Rectal smooth muscle tissue (tissue), 1 donor: ENCODE data around the gene KLHL12.

ENCODE experiments used
- H3K27ac ChIP-seq: one replicate; pipeline ENCODE4 v1.7.0; 2013; ENCODE audit warnings: low read depth, low read length, inconsistent platforms
- H3K27me3 ChIP-seq: one replicate; pipeline ENCODE4 v1.7.0; 2013; ENCODE audit warnings: low read length; ENCODE audit not compliant: control insufficient read depth, insufficient read depth
- H3K36me3 ChIP-seq: one replicate; pipeline ENCODE4 v1.7.0; 2013; ENCODE audit warnings: low read length; ENCODE audit not compliant: control insufficient read depth, insufficient read depth
- H3K4me1 ChIP-seq: one replicate; pipeline ENCODE4 v1.7.0; 2013; ENCODE audit warnings: low read length; ENCODE audit not compliant: control insufficient read depth, insufficient read depth
- H3K4me3 ChIP-seq: one replicate; pipeline ENCODE4 v1.7.0; 2013; ENCODE audit warnings: low read length
- H3K9ac ChIP-seq: one replicate; pipeline ENCODE4 v1.7.0; 2013; ENCODE audit warnings: low read length

KLHL12 gene

DNA sequence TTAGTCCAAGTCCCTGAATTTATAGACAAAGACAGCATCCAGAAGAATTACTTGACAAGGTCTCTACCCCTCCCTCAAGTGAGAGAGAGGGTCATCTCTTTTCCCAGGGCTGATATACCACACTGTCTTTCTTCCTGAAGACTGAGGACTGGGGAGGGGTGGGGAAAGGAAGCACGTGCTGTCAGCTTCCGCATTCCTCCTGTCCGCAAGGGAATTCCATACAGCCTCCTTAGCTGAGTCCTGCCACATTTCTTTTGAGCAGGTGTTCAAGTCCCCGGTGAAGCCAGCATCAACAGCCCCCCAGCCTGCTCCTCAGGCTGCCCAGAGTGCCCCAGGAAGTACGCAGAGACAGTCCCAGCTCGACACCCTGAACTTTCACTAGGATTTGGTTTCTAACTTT, 82.1 kb downstream of the KLHL12 start:
- H3K4me3 ChIP-seq, result no peak overlapping the region
- H3K4me1 ChIP-seq, result no peaks in the 10 kb centered on the region
- H3K27ac ChIP-seq, result no peak overlapping the region
- H3K36me3 ChIP-seq, result no peaks in the 10 kb centered on the region
- no peaks in the 10 kb centered on the region for H3K27me3 ChIP-seq
- no peak overlapping the region for H3K9ac ChIP-seq

DNA sequence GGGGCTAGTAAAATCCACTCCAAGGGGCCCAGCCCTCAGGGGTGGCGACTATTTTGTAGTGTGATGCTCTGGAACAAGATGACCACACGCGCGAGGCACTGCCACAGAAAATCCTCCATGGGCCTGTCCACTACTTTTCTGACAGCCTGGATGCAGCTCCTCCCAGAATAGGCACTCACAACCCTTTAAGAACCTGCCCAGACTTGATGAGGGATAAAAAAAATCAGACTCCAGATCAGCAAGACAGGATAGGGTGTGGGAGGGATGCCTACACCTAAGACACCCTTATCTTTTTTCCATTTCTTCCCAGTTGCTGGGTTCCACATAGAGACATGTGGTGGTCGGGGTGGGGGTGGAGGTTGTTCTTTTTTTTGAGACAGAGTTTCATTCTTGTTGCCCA, 82.8 kb downstream of the KLHL12 start:
- no peak overlapping the region for H3K4me3 ChIP-seq
- H3K4me1 ChIP-seq, result no peaks in the 10 kb centered on the region

DNA sequence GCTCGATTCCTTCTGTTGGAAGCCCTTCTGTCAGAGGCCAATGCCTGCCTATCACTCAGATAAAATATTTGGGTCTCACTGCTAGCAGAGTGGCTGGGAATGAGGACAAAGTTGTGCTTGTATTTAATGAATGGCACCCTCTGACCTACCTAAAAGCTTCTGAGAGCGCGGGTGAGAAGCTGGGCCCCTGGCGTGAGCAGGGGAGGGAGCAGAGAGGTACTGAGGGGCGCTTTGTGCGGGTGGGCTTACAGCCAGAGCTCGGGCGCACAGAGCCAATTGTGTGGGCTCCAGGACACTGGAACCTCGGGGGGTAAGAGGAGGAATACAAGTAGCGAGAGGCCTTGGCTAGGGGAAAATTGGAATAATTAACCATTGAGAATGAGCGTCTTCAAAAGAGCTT, 84.0 kb downstream of the KLHL12 start:
- Histone ChIP-seq H3K27ac (no peak overlapping the region), H3K4me3 (no peak overlapping the region), H3K9ac (no peak overlapping the region), H3K27me3 (no peaks in the 10 kb centered on the region), H3K4me1 (no peaks in the 10 kb centered on the region), H3K36me3 (no peaks in the 10 kb centered on the region)

More for the DNA sequence above, 82.8 kb downstream of the KLHL12 start:
- Histone ChIP-seq H3K9ac (no peak overlapping the region), H3K27ac (no peak overlapping the region), H3K27me3 (no peaks in the 10 kb centered on the region), H3K36me3 (no peaks in the 10 kb centered on the region)
